Panc1 (cell line): ENCODE results near the gene TRIM16. TPM values are rescaled to one million over a fixed set of nuclear protein-coding genes. Genes with fewer than 3 reads are reported as not detected.

Experiments
- total RNA-seq: library from RNA; stranded (reverse); gene quantifications from one replicate; pipeline ENCODE4 v1.2.1, GENCODE V29; 2021; ENCODE audit not compliant: unreplicated experiment

TRIM16 gene
- total RNA-seq, 1 experiment from 2014 or later, result 31.7 TPM

Other genes starting within 250 kb of the TRIM16 start
- gene CDRT4, start 216.7 kb downstream of the TRIM16 start, total RNA-seq, result 2.8 TPM
- 6.7 TPM for gene TVP23C, start 120.8 kb downstream of the TRIM16 start, total RNA-seq
- gene FBXW10B, start 64.6 kb downstream of the TRIM16 start, total RNA-seq, result 0.54 TPM
- gene ZNF286A, start 15.4 kb upstream of the TRIM16 start, total RNA-seq, result 25.5 TPM
- 0.05 TPM for gene TBC1D26, start 48.0 kb upstream of the TRIM16 start, total RNA-seq